HUES64 (cell line): ENCODE data around the gene MAST2.
"Not testable (repeated sequence)": the region's sequence is repeated elsewhere in the genome, so short reads cannot be mapped to it uniquely, and the experiment has no call there.

Experiments used
- H3K27ac ChIP-seq: 2 replicates; pipeline ENCODE4 v1.7.0; 2013; ENCODE audit warnings: low read depth, low read length, inconsistent platforms
- H3K27me3 ChIP-seq: 2 replicates; pipeline ENCODE4 v1.6.1; 2013; ENCODE audit warnings: mild to moderate bottlenecking, low read length; ENCODE audit not compliant: insufficient read depth
- H3K36me3 ChIP-seq: 2 replicates; pipeline ENCODE4 v1.6.1; 2013; ENCODE audit warnings: mild to moderate bottlenecking, low read length; ENCODE audit not compliant: insufficient read depth
- H3K4me1 ChIP-seq: 2 replicates; pipeline ENCODE4 v1.6.1; 2013; ENCODE audit warnings: mild to moderate bottlenecking, low read length, moderate library complexity; ENCODE audit not compliant: insufficient read depth
- H3K4me3 ChIP-seq: 2 replicates; pipeline ENCODE4 v1.5.1; 2013; ENCODE audit warnings: mild to moderate bottlenecking, low read length, moderate library complexity
- H3K9ac ChIP-seq: 2 replicates; pipeline ENCODE4 v1.6.1; 2013; ENCODE audit warnings: mild to moderate bottlenecking, low read depth, low read length
- H3K9me3 ChIP-seq: 2 replicates; pipeline ENCODE4 v1.6.1; 2013; ENCODE audit warnings: low read depth, low read length; ENCODE audit not compliant: insufficient read depth
- WGBS: fragments of 150-250, 120-280 bp; methylation state at CpG from one replicate; pipeline ENCODE4 v1.1.7; 2013; ENCODE audit warnings: missing lambda C conversion rate; 5-methylcytosine and 5-hydroxymethylcytosine counted together

Gene MAST2

DNA sequence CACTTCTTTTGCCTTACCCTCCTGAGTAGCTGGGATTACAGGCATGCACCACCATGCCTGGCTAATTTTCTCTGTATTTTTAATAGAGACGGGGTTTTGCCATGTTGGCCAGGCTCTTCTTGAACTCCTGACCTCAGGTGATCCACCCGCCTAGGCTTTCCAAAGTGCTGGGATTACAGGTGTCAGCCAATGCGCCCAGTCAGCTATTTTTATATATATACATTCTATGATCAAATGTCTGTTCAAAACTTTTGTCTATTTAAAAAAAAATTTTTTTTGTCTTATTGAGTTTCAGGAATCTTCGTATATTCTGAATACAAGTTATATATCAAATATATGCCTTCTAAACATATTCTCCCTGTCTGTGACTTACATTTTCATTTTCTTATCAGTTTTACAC is 34.9 kb downstream of the MAST2 start:
- H3K27me3 ChIP-seq, result not testable (repeated sequence)

DNA sequence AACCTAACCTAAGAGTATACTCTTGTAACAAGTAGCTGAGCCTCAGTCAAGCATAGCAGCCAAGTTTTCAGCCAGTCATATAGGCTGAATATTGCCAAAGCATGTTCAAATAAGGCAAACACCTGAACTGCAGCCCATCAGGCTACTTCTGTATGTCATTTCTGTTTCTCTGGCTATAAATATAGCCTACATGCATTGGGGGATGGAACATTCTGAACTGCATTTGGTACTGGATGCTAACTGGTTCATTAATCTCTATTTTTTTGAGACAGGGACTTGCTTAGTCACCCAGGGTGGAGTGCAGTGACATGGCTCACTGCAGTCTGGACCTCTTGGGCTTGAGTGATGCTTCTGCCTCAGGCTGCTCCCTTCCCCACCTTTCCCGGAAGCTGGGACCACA is 37.3 kb downstream of the MAST2 start:
- H3K4me1 ChIP-seq, result no peaks in the 10 kb centered on the region; the same call in 1 of the 2 replicates
- no peak overlapping the region for H3K4me3 ChIP-seq
- H3K9me3 ChIP-seq, result no peaks in the 10 kb centered on the region
- no peaks in the 10 kb centered on the region for H3K27me3 ChIP-seq
- no peak overlapping the region for H3K9ac ChIP-seq
- no peaks in the 10 kb centered on the region for H3K36me3 ChIP-seq
- no CpG with 5 or more reads among the region's 1 CpG for WGBS
- no peak overlapping the region for H3K27ac ChIP-seq

More for the DNA sequence above, 34.9 kb downstream of the MAST2 start:
- H3K9ac ChIP-seq, H3K27ac ChIP-seq, H3K4me1 ChIP-seq, H3K9me3 ChIP-seq, H3K4me3 ChIP-seq: not testable (repeated sequence)
- WGBS, result 98% methylated on average over 2 of the region's 4 CpGs
- H3K36me3 ChIP-seq, result peaks cover 11% of the 10 kb centered on the region

DNA sequence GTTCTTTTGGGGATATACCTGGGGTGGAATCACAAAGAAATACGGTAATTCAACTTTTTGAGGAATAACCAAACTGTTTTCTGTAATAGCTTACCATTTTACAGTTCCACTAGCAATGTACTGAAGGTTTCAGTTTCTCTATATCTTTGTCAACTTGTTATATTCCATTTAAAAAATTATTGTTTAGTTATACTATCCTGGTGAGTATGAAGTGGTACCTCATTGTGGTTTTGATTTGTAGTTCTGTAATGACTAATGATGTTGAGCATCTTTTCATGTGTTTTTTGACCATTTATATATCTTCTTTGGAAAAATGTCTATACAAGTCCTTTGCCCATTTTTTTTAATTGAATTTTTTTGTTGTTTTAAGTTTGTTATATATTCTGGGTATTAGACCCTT is 39.4 kb downstream of the MAST2 start:
- no peak overlapping the region for H3K27ac ChIP-seq
- no peak overlapping the region for H3K4me3 ChIP-seq
- H3K4me1 ChIP-seq, result no peaks in the 10 kb centered on the region; the same call in 1 of the 2 replicates
- no peaks in the 10 kb centered on the region for H3K9me3 ChIP-seq
- no peaks in the 10 kb centered on the region for H3K27me3 ChIP-seq
- H3K9ac ChIP-seq, result no peak overlapping the region
- 100% methylated on average over 1 of the region's 1 CpG for WGBS
- no peaks in the 10 kb centered on the region for H3K36me3 ChIP-seq

DNA sequence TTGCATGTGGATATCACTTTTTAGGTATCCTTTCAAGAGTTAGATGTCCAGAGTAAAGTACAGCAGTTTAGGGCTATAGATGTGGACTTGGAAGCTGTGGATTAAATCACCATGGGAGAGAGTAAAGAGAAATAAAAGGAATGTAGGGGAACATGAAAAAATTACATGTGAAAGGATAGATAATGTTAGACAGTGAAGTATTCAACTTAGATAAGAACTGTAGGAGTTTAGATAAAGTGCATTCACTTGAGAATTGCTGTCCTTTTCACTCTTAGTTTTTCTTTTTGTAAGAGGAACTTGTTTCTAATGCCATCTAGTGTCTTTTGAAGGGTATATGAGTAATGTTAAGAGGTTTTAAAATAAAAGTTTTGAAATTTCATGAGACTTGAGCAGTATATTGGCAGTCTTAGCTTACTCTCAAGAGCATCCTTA is 40.1 kb downstream of the MAST2 start:
- Histone ChIP-seq H3K27ac (no peak overlapping the region), H3K9ac (no peak overlapping the region), H3K27me3 (no peaks in the 10 kb centered on the region), H3K4me3 (no peak overlapping the region), H3K9me3 (no peaks in the 10 kb centered on the region), H3K4me1 (no peaks in the 10 kb centered on the region; the same call in 1 of the 2 replicates), H3K36me3 (no peaks in the 10 kb centered on the region)

DNA sequence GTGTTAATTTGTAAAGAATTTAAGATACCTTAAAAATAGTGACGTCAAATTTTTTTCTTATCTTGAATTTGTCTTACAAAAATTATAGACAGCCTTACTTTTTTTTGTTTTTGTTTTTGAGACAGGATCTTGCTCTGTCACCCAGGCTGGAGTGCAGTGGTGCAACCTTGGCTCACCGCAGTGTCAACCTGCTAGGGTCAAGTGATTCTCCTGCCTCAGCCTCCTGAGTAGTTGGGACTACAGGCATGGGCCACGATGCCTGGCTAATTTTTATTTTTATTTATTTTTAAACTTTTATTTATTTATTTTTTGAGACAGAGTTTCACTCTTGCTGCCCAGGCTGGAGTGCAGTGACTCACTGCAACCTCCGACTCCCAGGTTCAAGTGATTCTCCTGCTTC is 40.6 kb downstream of the MAST2 start:
- H3K27ac ChIP-seq, H3K27me3 ChIP-seq, H3K9me3 ChIP-seq, H3K4me1 ChIP-seq, H3K9ac ChIP-seq, H3K4me3 ChIP-seq, H3K36me3 ChIP-seq: not testable (repeated sequence)
- 97% methylated on average over 2 of the region's 4 CpGs for WGBS

DNA sequence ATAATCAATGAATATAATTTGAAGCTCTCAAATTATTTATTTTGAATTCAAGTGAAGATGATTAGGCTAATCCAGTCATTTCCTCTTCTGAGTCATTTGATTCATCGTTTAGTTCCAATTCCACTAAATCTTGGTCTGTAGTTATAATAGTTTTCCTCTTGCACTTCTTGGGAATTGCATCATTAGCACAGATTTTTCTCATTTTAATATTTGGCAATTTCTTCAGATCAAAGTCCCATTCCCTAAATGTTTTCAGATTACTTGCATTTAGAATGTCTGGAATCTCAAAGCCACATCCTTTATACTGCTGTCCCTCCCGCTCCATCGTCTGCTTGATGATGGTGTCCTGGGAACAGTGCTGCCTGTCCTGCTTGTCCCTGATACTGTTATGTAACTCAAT is 43.5 kb downstream of the MAST2 start:
- Histone ChIP-seq H3K9me3 (peaks cover 5% of the 10 kb centered on the region; the same call in 1 of the 2 replicates), H3K4me1 (no peaks in the 10 kb centered on the region; the same call in 1 of the 2 replicates), H3K27ac (no peak overlapping the region), H3K36me3 (no peaks in the 10 kb centered on the region), H3K4me3 (no peak overlapping the region), H3K9ac (no peak overlapping the region), H3K27me3 (no peaks in the 10 kb centered on the region)
- WGBS, result 95% methylated on average over 2 of the region's 3 CpGs

DNA sequence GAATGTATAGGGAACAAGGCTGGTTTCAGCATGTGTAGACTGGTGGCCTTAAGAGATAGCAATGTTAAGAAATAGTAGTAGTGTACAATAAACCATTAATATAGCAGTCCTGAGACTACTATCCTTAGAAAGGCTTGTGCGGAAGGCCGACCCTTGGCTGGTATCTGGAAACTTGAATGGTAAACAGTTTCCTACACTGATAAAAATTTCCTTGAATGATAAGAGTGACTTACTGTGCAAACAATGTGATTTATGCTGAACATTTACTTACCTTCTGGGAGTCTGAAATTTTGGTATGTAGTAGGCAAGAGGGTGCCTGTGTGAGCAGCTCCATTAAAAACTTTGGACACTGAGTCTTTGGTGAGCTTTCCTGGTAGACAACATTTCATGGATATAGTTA is 44.7 kb downstream of the MAST2 start:
- 100% methylated on average over 2 of the region's 2 CpGs for WGBS

DNA sequence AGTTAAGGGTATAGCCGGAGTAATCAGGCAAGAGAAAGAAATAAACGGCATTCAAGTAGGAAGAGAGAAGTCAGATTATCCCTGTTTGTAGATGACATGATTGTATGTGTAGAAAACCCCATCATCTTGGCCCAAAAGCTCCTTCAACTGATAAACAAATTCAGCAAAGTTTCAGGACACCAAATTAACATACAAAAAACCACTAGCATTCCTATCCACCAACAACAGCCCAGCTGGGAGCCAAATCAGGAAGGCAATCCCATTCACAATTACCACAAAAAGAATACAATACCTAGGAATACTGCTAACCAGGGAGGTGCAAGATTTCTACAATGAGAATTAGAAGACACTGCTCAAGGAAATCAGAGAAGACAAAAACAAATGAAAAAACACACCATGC is 45.3 kb downstream of the MAST2 start:
- Histone ChIP-seq H3K27me3 (no peaks in the 10 kb centered on the region), H3K4me3 (no peak overlapping the region), H3K27ac (no peak overlapping the region), H3K4me1 (no peaks in the 10 kb centered on the region), H3K36me3 (no peaks in the 10 kb centered on the region), H3K9ac (no peak overlapping the region), H3K9me3 (peaks cover 5% of the 10 kb centered on the region; the same call in 1 of the 2 replicates)
- WGBS, result 86% methylated on average over 2 of the region's 2 CpGs

More for the DNA sequence above, 44.7 kb downstream of the MAST2 start:
- H3K4me1 ChIP-seq, result no peaks in the 10 kb centered on the region; the same call in 1 of the 2 replicates
- no peak overlapping the region for H3K9ac ChIP-seq
- no peaks in the 10 kb centered on the region for H3K36me3 ChIP-seq
- no peak overlapping the region for H3K27ac ChIP-seq
- no peaks in the 10 kb centered on the region for H3K27me3 ChIP-seq
- peaks cover 5% of the 10 kb centered on the region; the same call in 1 of the 2 replicates for H3K9me3 ChIP-seq
- H3K4me3 ChIP-seq, result no peak overlapping the region

DNA sequence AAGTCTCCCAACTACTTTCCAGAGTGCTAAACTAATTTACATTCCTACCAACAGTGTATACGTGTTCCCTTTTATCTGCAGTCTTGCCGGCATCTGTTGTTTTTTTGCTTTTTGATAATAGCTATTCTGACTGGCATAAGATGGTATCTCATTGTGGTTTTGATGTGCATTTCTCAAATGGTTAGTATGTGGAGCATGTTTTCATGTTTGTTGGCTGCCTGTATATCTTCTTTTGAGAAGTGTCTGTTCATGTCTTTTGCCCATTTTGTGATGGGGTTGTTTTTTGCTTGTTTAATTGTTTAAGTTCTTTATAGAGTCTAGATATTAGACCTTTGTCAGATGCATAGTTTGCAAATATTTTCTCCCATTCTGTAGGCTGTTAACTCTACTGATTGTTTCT is 46.6 kb downstream of the MAST2 start:
- 100% methylated on average over 2 of the region's 2 CpGs for WGBS
- H3K4me3 ChIP-seq, result no peak overlapping the region
- no peak overlapping the region for H3K27ac ChIP-seq
- no peak overlapping the region for H3K9ac ChIP-seq
- H3K9me3 ChIP-seq, result peaks cover 5% of the 10 kb centered on the region; the same call in 1 of the 2 replicates
- H3K36me3 ChIP-seq, result no peaks in the 10 kb centered on the region
- H3K4me1 ChIP-seq, result no peaks in the 10 kb centered on the region
- H3K27me3 ChIP-seq, result no peaks in the 10 kb centered on the region

DNA sequence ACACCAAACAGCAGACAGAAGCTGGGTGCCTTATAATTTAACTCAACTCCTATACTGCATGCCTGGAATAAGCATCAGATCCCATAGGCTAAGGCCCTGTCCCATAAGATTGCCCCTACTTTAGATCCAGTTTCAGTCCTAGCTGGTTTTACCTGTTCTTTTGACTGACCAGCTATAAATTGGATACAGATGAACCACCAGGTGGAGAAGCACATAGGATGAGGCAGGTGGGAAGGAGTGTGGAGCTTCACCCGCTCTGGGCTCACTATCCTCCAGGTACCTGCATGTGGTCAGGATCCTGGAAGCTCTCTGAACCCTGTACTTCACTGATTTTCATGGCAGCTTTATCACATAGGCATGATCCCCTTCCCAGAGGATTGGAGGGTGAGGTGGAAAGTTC is 51.3 kb downstream of the MAST2 start:
- 94% methylated on average over 1 of the region's 1 CpG for WGBS
- no peaks in the 10 kb centered on the region for H3K27me3 ChIP-seq
- no peak overlapping the region for H3K27ac ChIP-seq

DNA sequence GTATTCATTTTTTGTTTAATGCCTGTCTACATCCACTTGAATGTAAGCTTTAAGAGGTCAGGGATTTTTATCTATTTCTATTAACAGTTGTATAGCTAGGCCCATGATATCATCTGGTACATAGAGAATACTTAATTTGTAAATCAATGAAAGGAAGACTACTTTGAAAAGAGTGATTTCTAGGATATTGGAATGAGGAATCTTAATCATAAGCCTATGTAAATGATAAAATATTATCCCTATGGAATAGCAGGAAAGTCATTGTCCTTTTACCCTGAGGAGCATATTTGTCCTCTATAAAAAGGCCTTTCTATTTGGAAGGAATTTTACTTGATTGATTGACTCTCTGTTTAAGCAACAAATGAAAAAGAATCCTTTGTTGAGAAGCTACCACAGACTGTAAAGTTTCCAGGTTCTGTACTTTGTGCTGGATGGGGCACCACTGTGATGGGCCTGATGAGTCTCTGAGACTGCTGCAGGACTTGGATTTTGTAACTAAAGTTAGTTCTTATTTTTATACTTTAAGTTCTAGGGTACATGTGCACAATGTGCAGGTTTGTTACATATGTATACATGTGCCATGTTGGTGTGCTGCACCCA is 53.8 kb downstream of the MAST2 start:
- Histone ChIP-seq H3K4me3 (no peak overlapping the region), H3K9ac (no peak overlapping the region), H3K4me1 (no peaks in the 10 kb centered on the region), H3K9me3 (no peaks in the 10 kb centered on the region), H3K36me3 (no peaks in the 10 kb centered on the region), H3K27ac (no peak overlapping the region), H3K27me3 (no peaks in the 10 kb centered on the region)

More for the DNA sequence above, 51.3 kb downstream of the MAST2 start:
- Histone ChIP-seq H3K9me3 (peaks cover 4% of the 10 kb centered on the region; the same call in 1 of the 2 replicates), H3K36me3 (no peaks in the 10 kb centered on the region), H3K4me3 (no peak overlapping the region), H3K9ac (no peak overlapping the region), H3K4me1 (no peaks in the 10 kb centered on the region)
